ENCODE results near the gene OR2T11.
"Not testable (repeated sequence)": the region's sequence is repeated elsewhere in the genome, so short reads cannot be mapped to it uniquely, and the experiment has no call there.

The OR2T11 gene

GRCh38 chr1:248634991-248635390 lies at the start of gene OR2T11:
TSS of gene OR2T11 (minus strand) at chr1:248635091. CDS start at chr1:248627128, 7,963 bp downstream.
- not testable (repeated sequence) for H3K79me2 ChIP-seq; H3K27me3 ChIP-seq (ENCODE audit: control insufficient read depth, insufficient read depth, low read length); H3K27ac ChIP-seq; H3K4me3 ChIP-seq (ENCODE audit: low read depth, low read length); H2AFZ ChIP-seq; H3K4me1 ChIP-seq; H3K4me2 ChIP-seq (ENCODE audit: low read length); H3K9ac ChIP-seq; H3K9me3 ChIP-seq (ENCODE audit: control insufficient read depth, low read length); H3K36me3 ChIP-seq (ENCODE audit: control insufficient read depth, insufficient read depth, low read length)

- Histone ChIP-seq H3K27me3 (ENCODE audit: control insufficient read depth, insufficient read depth, low read length) (no peaks in the 10 kb centered on the region), H3K9ac (no peak overlapping the region), H3K36me3 (ENCODE audit: control insufficient read depth, insufficient read depth, low read length) (no peaks in the 10 kb centered on the region), H3K4me3 (ENCODE audit: low read depth, low read length) (no peak overlapping the region), H3K4me2 (ENCODE audit: low read length) (no peak overlapping the region), H3K79me2 (no peaks in the 10 kb centered on the region), H3K9me3 (ENCODE audit: control insufficient read depth, low read length) (no peaks in the 10 kb centered on the region), H3K27ac (no peak overlapping the region), H2AFZ (no peak overlapping the region), H3K4me1 (no peaks in the 10 kb centered on the region)
- TF ChIP-seq CTCF (IDR thresholded peaks at IDR 0.05) = no peak
Measured at GRCh38 chr1:248681651-248682050, 46.8 kb upstream of the OR2T11 start.

DNA sequence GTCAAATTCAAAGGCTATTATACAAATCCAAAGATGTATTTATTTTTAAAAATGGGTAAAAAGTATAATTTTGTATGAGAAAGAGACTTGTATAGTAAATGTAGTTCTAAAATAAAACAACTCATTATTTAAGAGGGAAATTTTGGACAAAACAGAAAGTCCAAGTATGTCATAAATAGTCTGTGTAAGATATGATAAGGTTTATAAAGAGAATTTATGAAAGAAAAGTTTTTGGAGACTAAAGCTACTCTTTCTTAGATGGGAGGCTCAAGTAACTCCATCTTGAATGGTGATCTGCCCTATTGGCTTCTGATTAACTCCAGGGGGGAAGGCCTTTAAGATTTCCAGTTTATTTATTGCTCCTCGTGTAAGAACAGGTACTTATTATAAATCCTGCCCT lies 35.1 kb upstream of the OR2T11 start:
- no peaks in the 10 kb centered on the region for H3K79me2 ChIP-seq
- H3K9ac ChIP-seq = no peak overlapping the region
- no peak for TF ChIP-seq CTCF (IDR thresholded peaks at IDR 0.05)
- no peak overlapping the region for H3K4me3 ChIP-seq (ENCODE audit: low read depth, low read length)
- no peaks in the 10 kb centered on the region for H3K27me3 ChIP-seq (ENCODE audit: control insufficient read depth, insufficient read depth, low read length)
- H3K36me3 ChIP-seq (ENCODE audit: control insufficient read depth, insufficient read depth, low read length) = no peaks in the 10 kb centered on the region
- H3K9me3 ChIP-seq (ENCODE audit: control insufficient read depth, low read length) = no peaks in the 10 kb centered on the region
- H2AFZ ChIP-seq = no peak overlapping the region
- H3K4me2 ChIP-seq (ENCODE audit: low read length) = no peak overlapping the region
- no peak overlapping the region for H3K27ac ChIP-seq
- H3K4me1 ChIP-seq = no peaks in the 10 kb centered on the region

DNA sequence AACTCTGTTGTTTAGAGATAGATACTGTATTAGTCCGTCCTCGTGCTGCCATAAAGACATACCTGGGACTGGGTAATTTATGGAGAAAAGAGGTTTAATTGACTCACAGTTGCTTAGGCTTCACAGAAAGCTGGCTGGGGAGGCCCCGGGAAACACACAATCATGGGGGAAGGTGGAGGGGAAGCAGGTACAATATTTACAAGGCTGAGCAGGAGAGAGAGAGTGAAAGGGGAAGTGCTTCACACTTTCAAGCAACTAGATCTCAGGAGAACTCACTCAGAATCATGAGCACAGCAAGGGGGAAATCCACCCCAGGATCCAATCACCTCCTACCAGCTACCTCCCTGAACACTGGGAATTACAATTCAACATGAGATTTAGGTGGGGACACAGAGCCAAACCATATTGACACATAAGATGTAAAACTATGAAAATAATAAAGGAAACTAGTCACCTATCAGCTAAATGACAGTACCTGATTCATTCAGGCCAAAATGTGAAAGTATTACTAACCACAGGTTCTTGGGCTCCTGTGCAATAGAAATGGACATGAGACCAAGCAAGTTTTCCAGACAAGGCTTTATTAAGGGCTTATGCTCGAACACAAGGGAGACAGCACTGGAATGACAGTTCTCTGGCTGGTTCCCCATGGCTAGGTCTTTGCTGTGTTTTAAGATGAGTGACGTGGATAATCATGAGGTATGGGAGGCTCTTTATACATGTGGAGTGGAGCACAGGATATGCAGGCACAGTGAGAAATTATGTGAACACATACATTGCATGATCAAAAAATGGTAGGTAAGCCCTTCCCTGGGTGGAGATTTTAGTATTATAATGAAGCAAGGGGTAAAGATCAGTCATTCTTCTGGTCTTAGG lies 28.8 kb upstream of the OR2T11 start:
- not testable (repeated sequence) for H3K4me1 ChIP-seq; H3K79me2 ChIP-seq; H3K36me3 ChIP-seq (ENCODE audit: control insufficient read depth, insufficient read depth, low read length); H3K27ac ChIP-seq; H3K4me2 ChIP-seq (ENCODE audit: low read length); H2AFZ ChIP-seq; H3K9ac ChIP-seq; H3K4me3 ChIP-seq (ENCODE audit: low read depth, low read length); H3K27me3 ChIP-seq (ENCODE audit: control insufficient read depth, insufficient read depth, low read length); H3K9me3 ChIP-seq (ENCODE audit: control insufficient read depth, low read length)

DNA sequence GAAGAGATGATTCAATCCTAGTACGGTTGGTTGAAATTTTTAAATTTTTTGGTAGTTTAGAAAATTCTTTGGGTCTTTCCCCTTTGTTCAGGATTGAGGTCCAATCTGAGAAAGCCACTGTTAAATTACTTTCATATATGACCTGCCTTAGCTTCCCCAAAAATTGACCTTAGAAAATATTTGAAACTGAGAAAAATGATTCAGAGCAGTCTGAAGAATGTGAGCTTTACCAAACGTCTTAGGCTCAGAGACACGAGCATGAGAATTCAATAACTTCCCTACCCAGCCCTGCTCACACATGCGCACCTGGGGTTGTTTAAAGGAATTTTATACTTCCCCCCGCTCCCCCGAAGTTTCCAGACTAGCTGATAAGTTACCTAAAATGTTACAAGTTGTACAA lies 21.9 kb upstream of the OR2T11 start:
- H3K27me3 ChIP-seq (ENCODE audit: control insufficient read depth, insufficient read depth, low read length); H3K36me3 ChIP-seq (ENCODE audit: control insufficient read depth, insufficient read depth, low read length); H3K4me3 ChIP-seq (ENCODE audit: low read depth, low read length); H3K79me2 ChIP-seq; H3K4me2 ChIP-seq (ENCODE audit: low read length); H3K9me3 ChIP-seq (ENCODE audit: control insufficient read depth, low read length); H3K9ac ChIP-seq; H3K4me1 ChIP-seq; H3K27ac ChIP-seq; H2AFZ ChIP-seq: not testable (repeated sequence)

GRCh38 chr1:248655354-248655753 lies 20.5 kb upstream of the OR2T11 start, which contains the start of gene OR2T27:
TSS of gene OR2T27 (minus strand) at chr1:248655528. CDS start at chr1:248650884, 4,644 bp downstream.
- H3K4me2 ChIP-seq (ENCODE audit: low read length); H3K27me3 ChIP-seq (ENCODE audit: control insufficient read depth, insufficient read depth, low read length); H3K9me3 ChIP-seq (ENCODE audit: control insufficient read depth, low read length); H2AFZ ChIP-seq; H3K79me2 ChIP-seq; H3K36me3 ChIP-seq (ENCODE audit: control insufficient read depth, insufficient read depth, low read length); H3K4me1 ChIP-seq; H3K27ac ChIP-seq; H3K4me3 ChIP-seq (ENCODE audit: low read depth, low read length); H3K9ac ChIP-seq: not testable (repeated sequence)

GRCh38 chr1:248648770-248649536 lies 14.1 kb upstream of the OR2T11 start:
- H3K4me1 ChIP-seq; H3K4me2 ChIP-seq (ENCODE audit: low read length); H2AFZ ChIP-seq; H3K9ac ChIP-seq; H3K9me3 ChIP-seq (ENCODE audit: control insufficient read depth, low read length); H3K27ac ChIP-seq; H3K36me3 ChIP-seq (ENCODE audit: control insufficient read depth, insufficient read depth, low read length); H3K27me3 ChIP-seq (ENCODE audit: control insufficient read depth, insufficient read depth, low read length); H3K79me2 ChIP-seq; H3K4me3 ChIP-seq (ENCODE audit: low read depth, low read length): not testable (repeated sequence)

- not testable (repeated sequence) for H3K4me3 ChIP-seq (ENCODE audit: low read depth, low read length); H3K9me3 ChIP-seq (ENCODE audit: control insufficient read depth, low read length); H3K27me3 ChIP-seq (ENCODE audit: control insufficient read depth, insufficient read depth, low read length); H2AFZ ChIP-seq; H3K27ac ChIP-seq; H3K36me3 ChIP-seq (ENCODE audit: control insufficient read depth, insufficient read depth, low read length); H3K79me2 ChIP-seq; H3K4me2 ChIP-seq (ENCODE audit: low read length); H3K4me1 ChIP-seq; H3K9ac ChIP-seq
Measured at GRCh38 chr1:248645178-248645577, 10.3 kb upstream of the OR2T11 start, which contains the start of gene OR2T35. TSS of gene OR2T35 (minus strand) at chr1:248645278. CDS start at chr1:248639258, 6,020 bp downstream.

DNA sequence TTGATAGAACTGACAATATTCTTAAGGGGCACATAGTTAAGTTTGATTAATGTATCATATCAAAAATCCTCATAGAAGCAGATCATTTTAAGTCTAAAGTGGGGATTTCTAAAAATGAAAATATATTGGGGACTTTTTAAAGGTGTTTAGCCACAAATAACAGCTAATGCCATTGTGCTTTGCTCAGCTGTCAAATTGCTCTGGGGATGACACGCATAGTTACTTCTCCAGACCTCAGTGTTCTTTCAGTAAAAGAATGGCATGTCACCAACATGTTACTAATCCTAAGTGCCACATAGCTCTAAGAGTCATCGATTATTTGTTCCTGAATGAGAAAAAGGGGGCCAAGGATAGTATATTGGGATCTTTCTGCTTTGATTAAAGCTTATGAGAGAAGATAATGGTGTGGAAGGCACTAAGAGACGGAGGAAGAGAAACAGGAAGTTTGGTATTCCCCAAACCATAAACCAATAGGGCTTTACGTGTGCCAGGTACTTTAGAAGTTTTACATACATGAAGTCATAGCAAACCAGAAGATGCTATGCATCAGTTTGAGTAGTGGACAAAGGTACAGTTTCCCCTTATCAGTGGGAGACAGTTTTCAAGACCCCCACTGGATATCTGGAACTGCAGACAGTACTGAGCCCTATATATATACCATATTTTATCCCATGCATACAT lies 8.2 kb upstream of the OR2T11 start:
- H3K4me2 ChIP-seq (ENCODE audit: low read length); H3K4me3 ChIP-seq (ENCODE audit: low read depth, low read length): not testable (repeated sequence)

More for the DNA sequence above, 8.2 kb upstream of the OR2T11 start:
- not testable (repeated sequence) for H3K27ac ChIP-seq; H3K9ac ChIP-seq; H3K4me1 ChIP-seq; H3K36me3 ChIP-seq (ENCODE audit: control insufficient read depth, insufficient read depth, low read length); H2AFZ ChIP-seq; H3K79me2 ChIP-seq; H3K27me3 ChIP-seq (ENCODE audit: control insufficient read depth, insufficient read depth, low read length); H3K9me3 ChIP-seq (ENCODE audit: control insufficient read depth, low read length)

Data from parathyroid adenoma (tissue), 2 donors.